ENCODE results near the gene PTPN6. TPM values are rescaled to one million over a fixed set of nuclear protein-coding genes. Genes with fewer than 3 reads are reported as not detected.

Gene PTPN6
- total and polyA plus RNA-seq, 9 of the 15 experiments (the other 6 are each of a cell fraction or from before 2014, with no cell fraction given): 1.5 to 5.1 (median 3.9) TPM

- TF ChIP-seq ZBTB11 (CRISPR knock-in tag; IDR thresholded peaks at IDR 0.05) (no peak; a peak in 1 of 6 replicates), ZNF764 (CRISPR knock-in tag; IDR thresholded peaks at IDR 0.05; ENCODE audit: low read depth) (no peak), PYGO2 (tag; IDR thresholded peaks at IDR 0.05) (no peak), ERF (CRISPR knock-in tag; IDR thresholded peaks at IDR 0.05) (no peak), ZNF134 (CRISPR knock-in tag; conservative IDR thresholded peaks at IDR 0.05) (no peak), NFATC3 (IDR thresholded peaks at IDR 0.05) (no peak), SETDB1 (IDR thresholded peaks at IDR 0.05; ENCODE audit: low read length) (no peak), TAF15 (IDR thresholded peaks at IDR 0.05; ENCODE audit: low read depth, low read length) (no peak), TAF1 (IDR thresholded peaks at IDR 0.05; ENCODE audit: control insufficient read depth, extremely low read depth, insufficient read depth, low read length, severe bottlenecking) (peak; percentile 32), ZNF217 (CRISPR knock-in tag; IDR thresholded peaks at IDR 0.05) (no peak), CBFA2T2 (conservative IDR thresholded peaks at IDR 0.05) (no peak), HDAC1 (IDR thresholded peaks at IDR 0.05) (0 out of 4 replicates have a peak, but pooled peaks of 1 of the 2 experiments have one; percentile 9), CBX8 (IDR thresholded peaks at IDR 0.05; ENCODE audit: borderline replicate concordance, extremely low read depth, low read depth, low read length, poor library complexity, severe bottlenecking) (no peak), PHF20 (IDR thresholded peaks at IDR 0.05; ENCODE audit: partially characterized antibody) (no peak), TBL1XR1 (IDR thresholded peaks at IDR 0.05; ENCODE audit: low read length in 2 of 2) (0 out of 4 replicates have a peak, but pooled peaks of 1 of the 2 experiments have one; percentile 34), RBM34 (IDR thresholded peaks at IDR 0.05; ENCODE audit: borderline replicate concordance, insufficient read depth, low read length) (no peak), ZMIZ1 (IDR thresholded peaks at IDR 0.05; ENCODE audit: low read depth in 2 of 2, low read length in 2 of 2) (no peak), ZNF57 (CRISPR knock-in tag; IDR thresholded peaks at IDR 0.05) (no peak), ZNF408 (CRISPR knock-in tag; IDR thresholded peaks at IDR 0.05; ENCODE audit: low read depth) (no peak), ATF2 (CRISPR knock-in tag; IDR thresholded peaks at IDR 0.05) (no peak)
These were observed 14.0 kb downstream of the PTPN6 start (continued) for GRCh38 chr12:6965026-6965661.

All from K562 (cell line).